Ascending aorta (tissue), 2 donors: ENCODE data around the gene DMRT3. TPM values are rescaled to one million over a fixed set of nuclear protein-coding genes. Genes with fewer than 3 reads are reported as not detected.

Experiments
- DNase-seq, 2 donors: peaks; one replicate each; pipeline ENCODE4 v3.0.0-alpha.2; 2019; ENCODE audit warnings: low spot score in 2 of 2
- H3K27ac ChIP-seq, 2 donors: fragments of 200-600 bp; sonication (generic); one replicate each; pipeline ENCODE4 v1.5.1; 2016 to 2017; ENCODE audit warnings: mild to moderate bottlenecking in 1 of 2
- H3K27me3 ChIP-seq: fragments of 200-600 bp; sonication (generic); one replicate; pipeline ENCODE4 v1.5.1; 2017
- H3K36me3 ChIP-seq, 2 donors: fragments of 200-600 bp; sonication (generic); one replicate each; pipeline ENCODE4 v1.5.1; 2016
- H3K4me1 ChIP-seq, 2 donors: fragments of 200-600 bp; sonication (generic); one replicate each; pipeline ENCODE4 v1.5.1; 2016 to 2017; ENCODE audit warnings: mild to moderate bottlenecking in 1 of 2
- H3K4me3 ChIP-seq, 2 donors: fragments of 200-600 bp; sonication (generic); one replicate each; pipeline ENCODE4 v1.5.1; 2016 to 2017; ENCODE audit warnings: mild to moderate bottlenecking in 1 of 2
- H3K9me3 ChIP-seq, 2 donors: fragments of 200-600 bp; sonication (generic); one replicate each; pipeline ENCODE4 v1.5.1; 2016
- intact Hi-C: fragments of 100-400 bp; cut with DNase I; formaldehyde crosslinking; loops from one replicate; pipeline ENCODE4 v1.15.1; 2023
- total RNA-seq: library from RNA; depleted of rRNA; stranded (reverse); fragments of >200 nt; gene quantifications from one replicate; pipeline ENCODE4 v1.1.0, GENCODE V29; 2016
- TF ChIP-seq, protein P1 (sequence below), 3 experiments: fragments of 200-600 bp in 2 of 3; fragments of 450-650 bp in 1 of 3; sonication (generic) in 2 of 3; IDR thresholded peaks; one replicate each; pipeline ENCODE4 v1.5.1; 2016 to 2019; ENCODE audit warnings: antibody characterized with exemption in 3 of 3, mild to moderate bottlenecking in 1 of 3, moderate library complexity in 1 of 3

DMRT3 gene
- total RNA-seq, 1 donor from 2014 or later, result not detected

GRCh38 chr9:976943-977837 lies 735 bp downstream of the DMRT3 start:
- Histone ChIP-seq H3K27ac (no peak overlapping the region), H3K4me3 (peak overlapping the region; percentile 27 to 39), H3K9me3 (no peaks in the 10 kb centered on the region), H3K4me1 (peaks cover 5 to 13% of the 10 kb centered on the region in 2 donors), H3K36me3 (no peaks in the 10 kb centered on the region), H3K27me3 (peaks cover 14% of the 10 kb centered on the region)
- TF ChIP-seq, protein P1, sequence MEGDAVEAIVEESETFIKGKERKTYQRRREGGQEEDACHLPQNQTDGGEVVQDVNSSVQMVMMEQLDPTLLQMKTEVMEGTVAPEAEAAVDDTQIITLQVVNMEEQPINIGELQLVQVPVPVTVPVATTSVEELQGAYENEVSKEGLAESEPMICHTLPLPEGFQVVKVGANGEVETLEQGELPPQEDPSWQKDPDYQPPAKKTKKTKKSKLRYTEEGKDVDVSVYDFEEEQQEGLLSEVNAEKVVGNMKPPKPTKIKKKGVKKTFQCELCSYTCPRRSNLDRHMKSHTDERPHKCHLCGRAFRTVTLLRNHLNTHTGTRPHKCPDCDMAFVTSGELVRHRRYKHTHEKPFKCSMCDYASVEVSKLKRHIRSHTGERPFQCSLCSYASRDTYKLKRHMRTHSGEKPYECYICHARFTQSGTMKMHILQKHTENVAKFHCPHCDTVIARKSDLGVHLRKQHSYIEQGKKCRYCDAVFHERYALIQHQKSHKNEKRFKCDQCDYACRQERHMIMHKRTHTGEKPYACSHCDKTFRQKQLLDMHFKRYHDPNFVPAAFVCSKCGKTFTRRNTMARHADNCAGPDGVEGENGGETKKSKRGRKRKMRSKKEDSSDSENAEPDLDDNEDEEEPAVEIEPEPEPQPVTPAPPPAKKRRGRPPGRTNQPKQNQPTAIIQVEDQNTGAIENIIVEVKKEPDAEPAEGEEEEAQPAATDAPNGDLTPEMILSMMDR (IDR thresholded peaks at IDR 0.05), result no peak
- no peak for DNase-seq
- intact Hi-C loops, result no loop called here

- no peak for DNase-seq
- Histone ChIP-seq H3K36me3 (no peaks in the 10 kb centered on the region), H3K27ac (no peak overlapping the region), H3K4me3 (no peak overlapping the region), H3K4me1 (peaks cover 0 to 7% of the 10 kb centered on the region in 2 donors), H3K27me3 (peaks cover 7% of the 10 kb centered on the region), H3K9me3 (no peaks in the 10 kb centered on the region)
- TF ChIP-seq, protein P1 (IDR thresholded peaks at IDR 0.05), result no peak
- intact Hi-C loops, result no loop called here
These were observed 1.7 kb downstream of the DMRT3 start for GRCh38 chr9:977838-978830.

DNA sequence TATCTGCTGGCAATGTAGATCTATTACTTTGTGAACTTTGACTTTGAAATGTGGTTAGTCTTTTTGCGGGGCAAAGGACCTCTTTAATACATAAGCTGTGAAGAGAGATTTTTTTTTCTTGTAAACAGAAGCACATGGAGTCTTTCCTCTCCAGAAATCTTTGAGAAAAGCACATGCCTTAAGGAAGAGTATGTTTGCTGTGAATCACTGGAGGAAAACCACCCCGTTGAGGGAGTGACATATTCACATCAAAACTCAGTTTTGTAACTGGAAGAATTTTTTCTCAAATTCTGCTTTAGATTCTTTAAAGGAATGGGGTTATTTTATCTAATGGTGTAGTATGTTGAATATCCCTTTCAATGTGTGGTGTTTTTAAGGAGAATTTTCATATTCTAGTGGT lies 3.5 kb downstream of the DMRT3 start:
- DNase-seq, result no peak
- H3K27ac ChIP-seq, result no peak overlapping the region
- peaks cover 0 to 7% of the 10 kb centered on the region in 2 donors for H3K4me1 ChIP-seq
- intact Hi-C loops, result no loop called here
- no peaks in the 10 kb centered on the region for H3K36me3 ChIP-seq
- no peak overlapping the region for H3K4me3 ChIP-seq
- peaks cover 7% of the 10 kb centered on the region for H3K27me3 ChIP-seq
- H3K9me3 ChIP-seq, result no peaks in the 10 kb centered on the region
- TF ChIP-seq, protein P1 (IDR thresholded peaks at IDR 0.05), result no peak

DNA sequence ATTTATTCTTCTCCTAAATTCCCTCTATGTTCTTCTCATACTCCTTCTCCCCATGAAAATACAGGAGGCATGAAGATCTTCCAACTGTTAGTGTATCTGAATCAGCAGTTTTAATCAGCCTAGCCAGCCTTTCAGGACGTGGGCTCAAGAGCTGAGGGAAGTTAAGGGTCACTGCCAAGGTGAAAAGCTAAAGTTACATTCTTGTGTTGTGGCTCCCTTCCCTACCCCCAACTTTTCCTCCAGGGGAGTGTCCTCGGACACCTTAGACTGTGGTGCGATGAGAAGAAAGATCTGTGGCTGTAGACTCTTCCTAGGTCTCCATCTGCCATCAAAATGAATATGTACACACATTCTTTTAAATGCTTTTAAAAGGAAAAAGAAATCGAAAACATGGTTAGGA lies 4.2 kb downstream of the DMRT3 start:
- H3K27me3 ChIP-seq, result peaks cover 7% of the 10 kb centered on the region
- TF ChIP-seq, protein P1 (IDR thresholded peaks at IDR 0.05), result no peak
- intact Hi-C loops, result no loop called here
- H3K4me3 ChIP-seq, result no peak overlapping the region
- H3K36me3 ChIP-seq, result no peaks in the 10 kb centered on the region
- no peaks in the 10 kb centered on the region for H3K9me3 ChIP-seq
- DNase-seq, result no peak
- peaks cover 0 to 7% of the 10 kb centered on the region in 2 donors for H3K4me1 ChIP-seq
- H3K27ac ChIP-seq, result no peak overlapping the region

GRCh38 chr9:981491-981898 lies 5.0 kb downstream of the DMRT3 start:
- DNase-seq, result no peak
- Histone ChIP-seq H3K9me3 (no peaks in the 10 kb centered on the region), H3K27ac (no peak overlapping the region), H3K36me3 (no peaks in the 10 kb centered on the region), H3K4me1 (peaks cover 0 to 5% of the 10 kb centered on the region in 2 donors), H3K4me3 (no peak overlapping the region), H3K27me3 (peaks cover 7% of the 10 kb centered on the region)
- TF ChIP-seq, protein P1 (IDR thresholded peaks at IDR 0.05), result no peak
- intact Hi-C loops, result no loop called here
